Urinary bladder (tissue), 4 donors: ENCODE measurements around the gene ADCY10. TPM values are rescaled to one million over a fixed set of nuclear protein-coding genes. Genes with fewer than 3 reads are reported as not detected.
"Not testable (repeated sequence)": the region's sequence is repeated elsewhere in the genome, so short reads cannot be mapped to it uniquely, and the experiment has no call there.

Source experiments
- DNase-seq: peaks from one replicate; pipeline ENCODE4 v3.0.0-alpha.2; 2015; ENCODE audit errors: extremely low spot score
- H3K27ac ChIP-seq: one replicate; pipeline ENCODE4 v1.5.1; 2013; ENCODE audit warnings: low read depth, mild to moderate bottlenecking, moderate library complexity
- H3K36me3 ChIP-seq: one replicate; pipeline ENCODE4 v1.6.1; 2013; ENCODE audit warnings: mild to moderate bottlenecking, moderate library complexity; ENCODE audit not compliant: insufficient read depth
- H3K4me1 ChIP-seq: one replicate; pipeline ENCODE4 v1.6.1; 2013; ENCODE audit warnings: mild to moderate bottlenecking, moderate library complexity; ENCODE audit not compliant: insufficient read depth
- H3K4me3 ChIP-seq: one replicate; pipeline ENCODE4 v1.5.1; 2013; ENCODE audit warnings: low read depth, low read length
- WGBS: extraction: QIAGEN DNeasy Blood & Tissue Kit; methylation state at CpG from one replicate; pipeline ENCODE4 v1.1.7; 2013; 5-methylcytosine and 5-hydroxymethylcytosine counted together
- polyA plus RNA-seq: library from polyadenylated mRNA; stranded (reverse); fragments of 200-250 nt; gene quantifications from one replicate; pipeline ENCODE4 v1.2.3, GENCODE V29; 2013
- total RNA-seq: library from RNA; depleted of rRNA; stranded (reverse); fragments of >200 nt; gene quantifications from one replicate; pipeline ENCODE4 v1.2.3, GENCODE V29; 2014
- donor health status: healthy with polysubstance abuse.
- donor health status: healthy.

The ADCY10 gene
- total and polyA plus RNA-seq, 2 donors = 0.06 to 0.37 TPM

DNA sequence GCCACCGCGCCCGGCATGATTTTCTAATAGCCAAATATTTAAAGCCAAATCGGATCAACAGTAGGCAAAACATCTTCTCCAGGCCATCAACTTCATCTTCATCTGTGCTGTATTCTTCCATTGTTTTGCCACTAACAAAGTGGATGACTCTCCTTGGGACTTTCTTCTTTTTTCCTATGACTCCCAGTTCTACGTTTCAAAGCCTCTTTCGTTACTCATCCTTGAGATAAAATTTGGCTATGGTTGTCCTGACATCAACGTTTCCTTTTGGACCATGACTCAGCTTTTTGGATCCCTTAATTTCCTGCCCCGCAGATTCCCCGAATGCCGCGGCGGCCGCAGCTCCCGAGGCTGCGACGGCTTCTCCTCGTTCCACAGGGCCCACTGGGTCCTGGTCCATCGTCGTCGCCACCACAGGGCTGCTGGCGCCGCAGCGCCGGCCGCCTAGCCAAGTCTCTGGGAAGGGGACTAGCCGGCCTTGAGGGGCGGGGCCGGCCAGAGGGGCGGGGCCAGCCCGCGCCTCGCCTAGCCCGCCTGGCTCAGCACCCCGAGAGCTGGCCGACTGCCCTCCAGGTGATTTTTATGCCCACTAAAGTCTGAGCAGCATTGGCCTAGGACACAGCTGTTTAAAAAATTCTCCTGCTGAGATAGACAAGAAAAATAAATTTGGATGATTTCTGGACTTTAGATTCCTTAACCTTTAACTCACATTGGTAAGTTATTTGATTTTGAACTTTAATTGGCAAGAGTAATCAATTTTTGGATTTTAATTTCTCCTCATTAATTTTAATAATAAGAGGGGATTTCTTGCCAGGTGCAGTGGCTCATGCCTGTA is 93.9 kb downstream of the ADCY10 start:
- DNase-seq = no peak
- H3K27ac ChIP-seq = peak overlapping the region; percentile 58
- no peak overlapping the region for H3K4me3 ChIP-seq
- H3K4me1 ChIP-seq = no peaks in the 10 kb centered on the region
- H3K36me3 ChIP-seq = no peaks in the 10 kb centered on the region
- 11% methylated on average over 35 of the region's 35 CpGs for WGBS

DNA sequence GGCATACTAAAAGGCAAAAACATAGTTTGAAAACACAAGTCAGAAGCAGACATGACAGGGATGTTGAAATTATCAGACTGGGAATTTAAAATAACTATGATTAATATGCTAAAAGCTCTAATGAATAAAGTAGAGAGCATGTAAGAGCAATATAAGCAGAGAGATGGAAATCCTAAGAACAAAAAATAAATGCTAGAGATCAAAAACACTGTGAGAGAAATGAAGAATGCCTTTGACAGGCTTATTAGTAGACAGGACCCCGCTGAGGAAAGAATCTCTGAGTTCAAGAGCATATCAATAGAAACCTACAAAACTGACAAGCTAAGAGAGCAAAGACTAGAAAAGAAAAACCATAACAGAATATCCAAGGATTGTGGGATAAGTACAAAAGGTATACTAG is 98.3 kb downstream of the ADCY10 start:
- WGBS = 96% methylated on average over 1 of the region's 1 CpG
- H3K4me1 ChIP-seq = no peaks in the 10 kb centered on the region

DNA sequence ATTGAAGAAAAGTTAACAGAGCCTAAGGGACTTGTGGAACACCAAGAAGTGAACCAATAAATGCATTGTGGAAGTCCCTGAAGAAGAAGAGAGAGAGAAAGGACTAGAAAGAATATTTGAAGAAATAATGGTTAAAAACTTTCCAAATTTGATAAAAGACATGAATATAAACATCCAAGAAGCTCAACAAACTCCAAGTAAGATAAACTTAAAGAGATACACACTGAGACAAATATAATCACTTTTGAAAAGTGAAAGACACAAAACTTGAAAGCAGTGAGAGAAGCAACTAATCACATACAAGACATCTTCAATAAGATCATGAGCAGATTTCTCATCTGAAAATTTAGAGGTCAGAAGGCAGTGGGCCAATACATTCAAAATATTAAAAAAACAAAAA is 101.0 kb downstream of the ADCY10 start:
- H3K4me3 ChIP-seq = no peak overlapping the region
- DNase-seq = no peak
- H3K27ac ChIP-seq = no peak overlapping the region
- no peaks in the 10 kb centered on the region for H3K36me3 ChIP-seq
- H3K4me1 ChIP-seq = no peaks in the 10 kb centered on the region

More for the DNA sequence above, 98.3 kb downstream of the ADCY10 start:
- no peak for DNase-seq
- Histone ChIP-seq H3K27ac (no peak overlapping the region), H3K36me3 (no peaks in the 10 kb centered on the region), H3K4me3 (no peak overlapping the region)

DNA sequence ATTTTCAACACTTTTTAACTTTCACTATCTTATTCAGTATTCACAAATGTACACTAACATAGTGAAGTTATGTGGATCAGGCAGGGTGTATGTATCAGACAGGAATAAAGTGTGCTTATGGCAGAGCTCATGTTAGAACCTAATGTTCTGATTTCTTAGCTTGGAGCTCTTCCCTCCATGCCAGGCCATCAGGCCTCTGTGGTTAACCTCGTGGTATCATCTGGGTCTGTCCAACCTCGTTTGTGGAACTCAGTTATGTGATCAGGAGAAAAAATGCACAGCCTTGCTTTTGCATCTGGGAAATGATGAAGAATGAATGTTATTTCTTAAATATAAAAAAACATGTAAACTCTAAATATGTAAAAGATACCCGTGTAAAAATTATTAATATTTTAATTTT is 105.2 kb downstream of the ADCY10 start:
- no peak for DNase-seq
- 76% methylated on average over 3 of the region's 3 CpGs for WGBS
- no peak overlapping the region for H3K4me3 ChIP-seq
- H3K27ac ChIP-seq = no peak overlapping the region
- H3K4me1 ChIP-seq = no peaks in the 10 kb centered on the region
- H3K36me3 ChIP-seq = no peaks in the 10 kb centered on the region

DNA sequence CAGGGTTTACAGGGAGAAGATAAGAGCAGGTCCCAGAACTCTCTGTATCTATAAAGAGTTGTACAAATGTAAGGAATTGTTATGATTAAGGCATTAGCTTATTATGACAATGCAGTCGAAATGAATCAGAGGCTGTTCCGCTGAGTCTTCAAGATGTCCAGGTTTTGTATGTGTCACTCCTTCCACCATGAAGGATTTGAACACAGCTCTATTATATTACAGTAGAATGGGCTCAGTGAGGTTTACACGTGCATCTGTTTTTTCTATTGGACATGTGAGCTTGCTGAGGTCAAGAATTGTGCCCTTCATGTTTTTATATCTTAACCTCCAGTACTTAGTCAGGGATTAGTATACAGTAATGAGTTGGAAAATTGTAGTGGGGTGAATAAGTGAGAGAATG is 105.8 kb downstream of the ADCY10 start:
- H3K4me1 ChIP-seq = no peaks in the 10 kb centered on the region
- 69% methylated on average over 3 of the region's 3 CpGs for WGBS
- no peak overlapping the region for H3K27ac ChIP-seq
- no peak overlapping the region for H3K4me3 ChIP-seq
- H3K36me3 ChIP-seq = no peaks in the 10 kb centered on the region
- DNase-seq = no peak

DNA sequence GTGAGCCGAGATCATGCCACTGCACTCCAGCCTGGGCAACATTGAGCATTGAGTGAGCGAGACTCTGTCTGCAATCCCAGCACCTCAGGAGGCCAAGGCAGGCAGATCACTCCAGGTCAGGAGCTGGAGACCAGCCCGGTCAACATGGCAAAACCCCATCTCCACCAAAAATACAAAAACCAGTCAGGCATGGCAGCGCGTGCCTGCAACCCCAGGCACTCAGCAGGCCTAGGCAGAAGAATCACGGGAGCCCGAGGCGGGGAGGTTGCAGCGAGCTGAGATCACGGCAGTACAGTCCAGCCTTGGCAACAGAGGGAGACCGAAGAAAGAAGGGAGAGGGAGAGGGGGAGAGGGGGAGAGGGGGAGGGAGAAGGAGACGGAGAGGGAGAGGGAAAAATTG is 107.3 kb downstream of the ADCY10 start:
- H3K27ac ChIP-seq, H3K36me3 ChIP-seq, H3K4me1 ChIP-seq, H3K4me3 ChIP-seq, DNase-seq: not testable (repeated sequence)
- WGBS = 94% methylated on average over 12 of the region's 12 CpGs

DNA sequence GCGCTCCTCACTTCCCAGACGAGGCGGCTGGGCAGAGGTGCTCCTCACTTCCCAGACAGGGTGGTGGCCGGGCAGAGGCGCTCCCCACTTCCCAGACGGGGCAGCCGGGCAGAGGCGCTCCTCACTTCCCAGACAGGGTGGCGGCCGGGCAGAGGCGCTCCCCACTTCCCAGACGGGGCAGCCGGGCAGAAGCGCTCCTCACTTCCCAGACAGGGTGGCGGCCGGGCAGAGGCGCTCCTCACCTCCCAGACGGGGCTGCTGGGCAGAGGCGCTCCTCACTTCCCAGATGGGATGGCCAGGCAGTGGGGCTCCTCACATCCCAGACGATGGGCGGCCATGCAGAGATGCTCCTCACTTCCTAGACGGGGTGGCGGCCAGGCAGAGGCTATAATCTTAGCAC is 107.7 kb downstream of the ADCY10 start:
- not testable (repeated sequence) for H3K4me1 ChIP-seq, H3K27ac ChIP-seq, H3K4me3 ChIP-seq, H3K36me3 ChIP-seq, DNase-seq
- 94% methylated on average over 23 of the region's 23 CpGs for WGBS

DNA sequence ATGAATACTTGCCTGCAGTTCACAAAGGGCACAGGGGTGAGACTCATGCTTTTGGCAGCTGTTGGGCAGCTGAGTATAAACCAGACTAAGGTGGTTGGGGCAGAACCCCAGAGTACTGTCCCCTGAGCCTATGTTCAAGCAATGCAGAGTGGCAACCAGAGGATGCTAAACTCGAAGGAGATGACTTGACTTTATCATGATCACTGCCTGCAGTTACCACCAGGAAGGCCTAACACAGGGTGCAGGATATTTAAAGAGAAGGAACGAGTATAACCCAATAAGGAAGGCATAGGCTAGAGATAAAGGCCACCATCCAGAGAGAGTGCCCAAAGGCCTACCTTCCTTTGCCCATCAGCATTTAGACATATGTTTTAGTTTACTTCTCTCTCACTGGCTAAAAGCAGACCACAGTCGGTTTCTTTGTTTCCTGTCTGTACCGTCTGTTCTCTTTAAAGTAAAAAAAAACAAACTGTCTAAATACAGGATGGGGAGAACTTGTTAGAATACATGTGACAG is 108.8 kb downstream of the ADCY10 start:
- H3K36me3 ChIP-seq = no peaks in the 10 kb centered on the region
- no peak overlapping the region for H3K27ac ChIP-seq
- DNase-seq = no peak
- no peaks in the 10 kb centered on the region for H3K4me1 ChIP-seq
- no peak overlapping the region for H3K4me3 ChIP-seq
- WGBS = 68% methylated on average over 4 of the region's 4 CpGs

DNA sequence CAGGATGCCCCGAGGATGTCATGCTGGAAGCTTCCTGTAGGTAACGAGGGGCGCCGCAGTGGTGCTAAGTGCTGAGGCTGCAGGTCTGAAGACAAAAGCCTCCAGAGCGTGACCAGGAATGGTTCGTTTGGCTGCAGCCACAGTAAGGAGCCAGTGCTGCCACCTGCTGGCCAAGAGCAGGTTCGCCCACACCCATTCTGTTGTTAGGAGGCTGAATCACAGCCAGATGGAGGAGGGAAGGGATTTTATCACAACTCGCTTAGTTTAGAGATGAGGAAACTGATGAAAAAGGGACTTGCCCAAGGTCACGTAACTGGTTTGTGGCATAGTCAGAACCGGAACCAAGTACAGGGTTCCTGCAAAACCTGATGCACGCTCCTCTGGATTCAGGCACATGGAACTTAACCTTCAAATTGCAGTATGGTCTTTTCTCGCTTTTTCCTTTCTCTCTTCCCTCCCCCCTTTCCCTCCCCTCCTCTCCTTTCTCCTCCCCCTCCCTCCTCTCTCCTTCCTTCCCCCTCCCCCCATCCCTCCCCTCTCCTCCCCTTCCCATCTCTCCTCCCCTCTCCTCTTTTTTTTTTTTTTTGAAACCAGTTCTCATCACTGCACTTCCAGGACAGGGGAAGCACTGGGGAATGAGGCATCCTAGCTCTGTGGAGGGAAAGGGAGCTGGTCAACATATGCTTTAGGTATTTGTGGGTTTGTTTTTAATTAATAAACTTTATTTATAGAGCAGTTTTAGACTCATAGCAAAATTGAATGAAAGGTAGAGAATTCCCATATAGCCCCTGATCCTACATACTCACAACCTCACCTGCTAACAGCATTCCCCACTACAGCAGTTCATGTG is 110.4 kb downstream of the ADCY10 start:
- DNase-seq = no peak
- Histone ChIP-seq H3K4me1 (no peaks in the 10 kb centered on the region), H3K4me3 (no peak overlapping the region), H3K36me3 (no peaks in the 10 kb centered on the region), H3K27ac (no peak overlapping the region)
- WGBS = 18% methylated on average over 12 of the region's 12 CpGs

DNA sequence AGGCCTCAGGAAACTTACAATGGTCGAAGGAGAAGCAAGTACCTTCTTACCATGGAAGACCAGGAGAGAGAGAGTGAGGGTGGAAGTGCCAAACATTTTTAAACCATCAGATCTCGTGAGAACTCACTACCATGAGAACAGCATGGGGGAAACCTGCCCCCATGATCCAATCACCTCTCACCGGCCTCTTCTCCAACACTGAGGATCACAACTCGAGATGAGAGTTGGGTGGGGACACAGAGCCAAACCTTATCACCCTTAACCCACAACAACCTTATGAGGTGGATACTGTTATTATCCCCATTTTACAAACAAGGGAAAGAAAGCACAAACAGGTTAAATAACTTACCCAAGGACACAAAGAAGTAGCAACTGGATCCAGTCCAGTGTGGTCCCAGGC is 111.7 kb downstream of the ADCY10 start:
- 94% methylated on average over 4 of the region's 4 CpGs for WGBS
- H3K36me3 ChIP-seq = no peaks in the 10 kb centered on the region
- no peak for DNase-seq
- no peaks in the 10 kb centered on the region for H3K4me1 ChIP-seq
- no peak overlapping the region for H3K4me3 ChIP-seq
- H3K27ac ChIP-seq = no peak overlapping the region

DNA sequence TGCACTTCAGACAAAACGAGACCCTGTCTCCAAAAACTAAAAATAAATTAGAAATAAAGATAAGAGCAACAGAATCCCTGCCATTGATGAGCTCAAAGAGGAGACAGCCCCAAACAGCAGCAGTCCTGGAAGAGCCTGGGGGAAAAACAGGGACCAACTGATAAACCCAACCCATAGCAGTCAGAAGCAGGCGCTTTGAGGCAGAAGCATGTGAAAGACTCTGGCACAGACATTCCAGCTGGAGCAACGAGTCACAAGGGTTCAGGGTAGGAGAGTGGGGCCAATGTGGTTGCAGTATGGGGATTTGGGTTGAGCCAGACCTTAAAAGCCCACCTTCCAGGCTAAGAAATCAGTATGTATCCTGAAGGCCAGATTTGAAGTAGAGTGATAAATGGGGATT is 113.7 kb downstream of the ADCY10 start:
- H3K27ac ChIP-seq = no peak overlapping the region
- no peak for DNase-seq
- no peaks in the 10 kb centered on the region for H3K36me3 ChIP-seq
- no peak overlapping the region for H3K4me3 ChIP-seq
- H3K4me1 ChIP-seq = no peaks in the 10 kb centered on the region
- 52% methylated on average over 3 of the region's 3 CpGs for WGBS

DNA sequence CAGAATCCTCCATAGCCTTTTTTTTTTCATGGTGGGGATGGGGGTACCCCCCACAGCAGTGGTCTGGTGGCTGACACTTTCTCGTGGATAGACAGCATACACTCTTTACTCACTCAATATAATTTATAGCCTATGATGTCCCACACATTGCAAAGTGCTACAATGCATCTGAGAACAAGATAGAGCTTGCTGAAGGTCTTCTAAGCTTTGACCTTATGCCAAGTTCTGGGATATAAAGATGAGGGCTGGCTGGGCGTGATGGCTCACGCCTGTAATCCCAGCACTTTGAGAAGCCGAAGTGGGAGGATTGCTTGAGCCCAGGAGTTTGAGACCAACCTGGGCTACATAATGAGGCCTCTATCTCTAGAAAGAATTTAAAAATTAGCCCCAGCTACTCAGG is 114.2 kb downstream of the ADCY10 start:
- 64% methylated on average over 4 of the region's 4 CpGs for WGBS
- DNase-seq = no peak
- Histone ChIP-seq H3K27ac (no peak overlapping the region), H3K36me3 (no peaks in the 10 kb centered on the region), H3K4me3 (no peak overlapping the region), H3K4me1 (no peaks in the 10 kb centered on the region)

DNA sequence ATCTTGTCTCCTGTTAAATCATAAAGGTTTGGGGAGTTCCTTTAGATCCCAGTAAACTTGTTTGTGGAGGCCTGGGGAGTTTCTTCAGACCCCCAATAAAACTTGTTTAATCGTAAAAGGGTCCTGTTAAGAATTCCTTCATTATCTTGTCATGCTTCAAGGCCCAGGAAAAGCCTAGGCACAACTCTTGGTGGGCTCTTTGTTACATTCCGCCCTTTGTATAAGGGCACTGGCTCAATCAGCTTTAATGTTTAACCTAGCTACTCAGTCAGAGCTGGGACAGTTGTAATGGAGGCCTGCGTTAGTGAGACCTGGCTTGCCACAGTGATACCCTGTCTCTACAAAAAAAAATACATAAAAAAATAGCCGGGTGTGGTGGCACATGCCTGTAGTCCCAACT is 115.0 kb downstream of the ADCY10 start:
- Histone ChIP-seq H3K36me3 (no peaks in the 10 kb centered on the region), H3K27ac (no peak overlapping the region), H3K4me3 (no peak overlapping the region), H3K4me1 (no peaks in the 10 kb centered on the region)
- no peak for DNase-seq
- 87% methylated on average over 4 of the region's 4 CpGs for WGBS

DNA sequence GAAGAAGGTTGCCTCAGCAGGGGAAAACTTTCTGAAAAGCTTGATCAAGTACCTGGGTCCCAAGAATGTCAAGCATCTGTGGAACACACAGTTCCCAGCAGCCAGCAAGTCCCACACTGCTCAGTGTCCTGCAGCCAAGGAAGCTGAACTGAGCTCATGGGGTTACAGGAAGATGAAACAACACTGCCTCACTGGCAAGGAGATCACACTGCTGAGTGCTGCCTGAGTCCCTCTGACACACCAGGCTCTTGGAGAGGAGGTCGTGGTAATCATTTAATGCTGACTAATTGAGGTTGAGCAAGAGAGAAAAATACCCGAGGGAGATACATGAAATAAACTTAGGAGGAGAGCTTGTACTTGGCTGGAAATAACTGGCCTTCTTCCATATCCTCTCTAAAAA is 116.9 kb downstream of the ADCY10 start:
- H3K4me3 ChIP-seq = no peak overlapping the region
- 2% methylated on average over 2 of the region's 2 CpGs for WGBS
- peak; percentile 42 for DNase-seq
- H3K36me3 ChIP-seq = no peaks in the 10 kb centered on the region
- H3K27ac ChIP-seq = peak overlapping the region; percentile 48
- no peaks in the 10 kb centered on the region for H3K4me1 ChIP-seq
